BLaER1 treated with 17β-estradiol and CSF1 and Interleukin-3, amounts not matched to agents 10 nM and 100 nM (cell line): Measurements from ENCODE around the gene CRAMP1.
A peak's percentile ranks its signal among the peaks of the same experiment; 100 is the strongest.

Experiments
- H3K27ac ChIP-seq, 11 experiments: shearing (Covaris generic); formaldehyde crosslinking; 2 replicates each; pipeline ENCODE4 v1.8.1; 2022
- H3K27me3 ChIP-seq, 11 experiments: shearing (Covaris generic); formaldehyde crosslinking; 2 replicates each; pipeline ENCODE4 v1.8.1; 2022
- H3K36me3 ChIP-seq, 11 experiments: shearing (Covaris generic); formaldehyde crosslinking; 2 replicates each; pipeline ENCODE4 v1.8.1; 2022
- H3K4me1 ChIP-seq, 10 experiments: shearing (Covaris generic); formaldehyde crosslinking; 2 replicates each; pipeline ENCODE4 v1.8.1; 2022
- H3K4me2 ChIP-seq, 11 experiments: shearing (Covaris generic); formaldehyde crosslinking; 2 replicates each; pipeline ENCODE4 v1.8.1; 2022
- H3K4me3 ChIP-seq, 10 experiments: shearing (Covaris generic); formaldehyde crosslinking; 2 replicates each; pipeline ENCODE4 v1.8.1; 2022
- H3K9ac ChIP-seq, 11 experiments: shearing (Covaris generic); formaldehyde crosslinking; 2 replicates each; pipeline ENCODE4 v1.8.1; 2022
- H3K9me3 ChIP-seq, 11 experiments: shearing (Covaris generic); formaldehyde crosslinking; replicated peaks in 1 of 11; 2 replicates each; pipeline ENCODE4 v1.8.1; 2022
- H4K20me1 ChIP-seq, 11 experiments: shearing (Covaris generic); formaldehyde crosslinking; 2 replicates each; pipeline ENCODE4 v1.8.1; 2022
- Cebpa-rat ChIP-seq, 11 experiments: shearing (Covaris generic); IDR thresholded peaks; 2 replicates each; pipeline ENCODE4 v1.8.1; 2022

Gene CRAMP1

DNA sequence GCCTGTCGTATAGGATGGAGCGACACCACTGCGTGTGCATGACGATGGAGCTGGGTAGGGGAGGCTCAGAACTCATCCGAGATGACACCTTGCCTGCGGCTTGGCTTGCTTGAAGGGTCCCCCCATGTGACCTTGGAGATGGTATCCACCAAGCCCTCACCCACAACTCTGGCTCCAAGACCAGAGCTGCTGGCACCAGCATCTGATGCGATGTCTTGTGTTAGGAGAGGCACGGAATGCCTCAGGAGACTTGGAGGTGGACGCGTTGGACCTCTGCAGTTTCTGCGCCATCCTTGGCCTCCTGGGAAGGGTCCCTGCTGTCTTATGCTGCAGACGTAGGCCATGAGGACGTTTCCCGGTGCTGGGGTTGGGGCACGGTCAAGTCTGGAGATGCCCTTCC, 7.8 kb downstream of the CRAMP1 start:
- peaks cover 43 to 100% (median 94%) of the 10 kb centered on the region in 11 experiments for H4K20me1 ChIP-seq
- H3K27me3 ChIP-seq, result peaks cover 13 to 16% (median 15%) of the 10 kb centered on the region in 11 experiments
- H3K9me3 ChIP-seq, result no peaks in the 10 kb centered on the region
- peaks cover 7 to 17% (median 14%) of the 10 kb centered on the region in 10 experiments; a peak in 19 of 20 replicates for H3K4me1 ChIP-seq
- H3K27ac ChIP-seq, result no peak overlapping the region
- no peak overlapping the region for H3K9ac ChIP-seq
- TF ChIP-seq Cebpa-rat (IDR thresholded peaks at IDR 0.05), result no peak
- H3K36me3 ChIP-seq, result peaks cover 59 to 100% (median 90%) of the 10 kb centered on the region in 11 experiments
- no peak overlapping the region for H3K4me3 ChIP-seq
- H3K4me2 ChIP-seq, result no peak overlapping the region

- Histone ChIP-seq H3K4me1 (peaks cover 3 to 12% (median 10%) of the 10 kb centered on the region in 10 experiments; a peak in 17 of 20 replicates), H3K4me2 (no peak overlapping the region), H4K20me1 (peaks cover 38 to 100% (median 94%) of the 10 kb centered on the region in 11 experiments), H3K27ac (no peak overlapping the region), H3K9ac (no peak overlapping the region), H3K9me3 (no peaks in the 10 kb centered on the region), H3K4me3 (no peak overlapping the region), H3K27me3 (peaks cover 9 to 11% (median 10%) of the 10 kb centered on the region in 11 experiments), H3K36me3 (peaks cover 61 to 100% (median 92%) of the 10 kb centered on the region in 11 experiments)
- no peak for TF ChIP-seq Cebpa-rat (IDR thresholded peaks at IDR 0.05)
Observed at GRCh38 chr16:1620391-1620790, 8.2 kb downstream of the CRAMP1 start.

DNA sequence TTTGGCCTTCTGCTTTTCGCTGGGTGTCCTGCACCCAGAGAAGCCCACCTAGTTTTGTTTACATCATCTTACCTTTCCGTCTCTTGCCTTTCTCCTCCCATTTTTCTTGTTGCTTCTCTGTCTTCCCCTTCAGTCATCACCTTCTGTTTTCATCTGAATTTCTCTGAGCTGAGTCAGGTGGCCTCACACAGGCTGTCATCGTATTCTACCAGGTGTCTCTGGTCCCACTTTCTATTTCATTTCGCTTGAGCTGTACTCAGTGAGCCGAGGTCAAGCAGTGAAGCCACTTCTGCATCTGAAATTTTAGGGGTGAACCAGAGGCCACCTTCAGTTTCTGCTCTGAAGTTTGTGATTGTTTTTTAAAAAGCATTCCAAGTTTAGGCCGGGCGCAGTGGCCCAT, 9.7 kb downstream of the CRAMP1 start:
- Histone ChIP-seq H3K9me3 (no peaks in the 10 kb centered on the region), H3K9ac (no peak overlapping the region; a peak in 1 of 22 replicates), H3K27ac (no peak overlapping the region), H4K20me1 (peaks cover 33 to 100% (median 93%) of the 10 kb centered on the region in 11 experiments), H3K27me3 (no peaks in the 10 kb centered on the region), H3K4me3 (no peak overlapping the region), H3K4me1 (0 out of 20 replicates have a peak, but pooled peaks cover 0 to 3% (median 0%) of the 10 kb centered on the region in 10 experiments), H3K36me3 (peaks cover 61 to 100% (median 91%) of the 10 kb centered on the region in 11 experiments), H3K4me2 (no peak overlapping the region)
- TF ChIP-seq Cebpa-rat (IDR thresholded peaks at IDR 0.05), result no peak

DNA sequence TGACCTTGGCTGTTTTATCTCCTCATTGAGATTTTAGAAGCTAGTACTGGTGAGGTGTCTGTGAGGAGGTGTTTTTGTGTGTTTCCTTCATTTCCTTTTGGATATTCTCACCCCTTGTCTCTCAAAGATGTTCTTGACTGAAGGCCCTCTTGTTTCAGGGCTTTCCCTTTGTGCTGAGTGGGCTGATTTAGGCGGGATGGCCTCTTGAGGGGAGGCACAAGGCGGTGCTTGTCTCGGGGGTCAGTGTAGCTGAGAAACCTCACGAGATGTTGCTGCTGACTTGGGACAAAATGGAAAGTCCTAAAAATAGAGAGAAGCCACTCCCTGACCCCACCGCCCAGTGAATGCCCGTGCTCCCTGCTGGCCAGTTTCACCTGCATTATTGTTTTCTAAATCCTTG, 14.2 kb downstream of the CRAMP1 start:
- peaks cover 44 to 100% (median 96%) of the 10 kb centered on the region in 11 experiments; a peak in 21 of 22 replicates for H4K20me1 ChIP-seq
- no peak for TF ChIP-seq Cebpa-rat (IDR thresholded peaks at IDR 0.05)
- H3K36me3 ChIP-seq, result peaks cover 55 to 100% (median 93%) of the 10 kb centered on the region in 11 experiments
- peak overlapping the region in 6 of 11 experiments; percentile 4 to 43 (median 23); a peak in 5 of 22 replicates for H3K9ac ChIP-seq
- no peak overlapping the region for H3K27ac ChIP-seq
- H3K27me3 ChIP-seq, result no peaks in the 10 kb centered on the region
- 0 out of 20 replicates have a peak, but pooled peaks cover 0 to 3% (median 0%) of the 10 kb centered on the region in 10 experiments for H3K4me1 ChIP-seq
- H3K9me3 ChIP-seq, result no peaks in the 10 kb centered on the region
- no peak overlapping the region for H3K4me3 ChIP-seq
- no peak overlapping the region for H3K4me2 ChIP-seq

DNA sequence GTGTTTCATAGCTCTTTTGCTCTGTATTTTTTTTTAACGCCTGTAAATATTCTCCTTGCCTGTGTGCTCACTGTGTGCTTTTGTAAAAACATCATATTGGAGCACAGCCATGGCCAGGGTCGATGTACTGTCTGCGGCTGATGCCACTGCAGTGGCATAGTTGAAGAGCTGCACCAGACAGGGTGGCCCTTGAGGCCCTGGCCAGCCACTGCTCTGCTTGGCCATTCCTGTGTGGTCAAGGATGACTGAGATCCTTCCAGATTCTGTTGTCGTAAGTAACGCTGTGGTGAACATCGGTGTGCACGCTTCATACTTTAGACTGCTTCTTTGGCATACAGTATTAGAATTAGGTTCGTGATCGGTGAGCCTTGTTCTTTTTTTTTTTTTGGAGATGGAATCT, 14.6 kb downstream of the CRAMP1 start:
- Histone ChIP-seq H3K9ac (peak overlapping the region in 3 of 11 experiments; percentile 20 to 43 (median 41); a peak in 3 of 22 replicates), H3K4me2 (no peak overlapping the region)

DNA sequence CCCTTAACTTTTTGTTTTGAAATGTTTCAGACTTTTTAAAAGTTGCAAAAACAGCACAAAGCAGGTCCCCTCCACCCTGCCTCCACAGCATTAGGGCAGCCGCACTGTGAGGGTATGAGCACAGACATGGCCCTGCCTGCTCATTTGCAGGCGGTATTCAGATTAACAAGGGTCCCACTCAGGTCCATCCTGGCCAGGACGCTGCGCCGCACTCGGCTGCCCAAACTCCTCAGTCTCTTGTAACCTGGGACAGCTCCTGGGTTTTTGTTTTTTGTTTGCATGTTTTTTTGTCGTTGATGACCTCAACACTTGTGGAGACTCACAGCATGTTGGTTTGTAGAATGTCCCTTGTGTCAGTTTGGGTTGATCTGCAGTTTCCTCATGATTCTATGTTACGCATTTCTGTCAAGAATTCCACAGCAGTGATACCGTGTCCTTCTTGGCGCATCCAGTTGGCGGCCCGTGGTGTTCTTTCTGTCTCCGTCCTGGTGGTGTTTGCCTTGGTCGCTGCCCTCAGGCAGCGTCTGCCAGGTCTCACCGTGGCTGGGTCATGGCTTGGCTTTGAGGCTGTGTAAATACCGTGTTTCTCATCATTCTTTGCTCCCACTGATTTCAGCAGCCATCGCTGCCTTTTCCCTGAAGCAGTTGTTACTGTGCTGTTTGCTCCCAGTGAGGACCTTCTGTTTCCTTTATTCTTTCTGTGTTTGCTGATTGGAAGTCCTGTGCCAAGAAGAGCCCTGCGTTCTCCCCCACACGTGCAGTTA, 18.5 kb downstream of the CRAMP1 start:
- H4K20me1 ChIP-seq, result peaks cover 36 to 100% (median 78%) of the 10 kb centered on the region in 11 experiments; a peak in 20 of 22 replicates
- no peak overlapping the region for H3K9ac ChIP-seq

More for the DNA sequence above, 14.6 kb downstream of the CRAMP1 start:
- Histone ChIP-seq H4K20me1 (peaks cover 44 to 100% (median 96%) of the 10 kb centered on the region in 11 experiments; a peak in 21 of 22 replicates), H3K4me1 (0 out of 20 replicates have a peak, but pooled peaks cover 0 to 3% (median 0%) of the 10 kb centered on the region in 10 experiments), H3K27ac (no peak overlapping the region), H3K36me3 (peaks cover 55 to 100% (median 93%) of the 10 kb centered on the region in 11 experiments), H3K27me3 (no peaks in the 10 kb centered on the region), H3K9me3 (no peaks in the 10 kb centered on the region), H3K4me3 (no peak overlapping the region)
- TF ChIP-seq Cebpa-rat (IDR thresholded peaks at IDR 0.05), result no peak

DNA sequence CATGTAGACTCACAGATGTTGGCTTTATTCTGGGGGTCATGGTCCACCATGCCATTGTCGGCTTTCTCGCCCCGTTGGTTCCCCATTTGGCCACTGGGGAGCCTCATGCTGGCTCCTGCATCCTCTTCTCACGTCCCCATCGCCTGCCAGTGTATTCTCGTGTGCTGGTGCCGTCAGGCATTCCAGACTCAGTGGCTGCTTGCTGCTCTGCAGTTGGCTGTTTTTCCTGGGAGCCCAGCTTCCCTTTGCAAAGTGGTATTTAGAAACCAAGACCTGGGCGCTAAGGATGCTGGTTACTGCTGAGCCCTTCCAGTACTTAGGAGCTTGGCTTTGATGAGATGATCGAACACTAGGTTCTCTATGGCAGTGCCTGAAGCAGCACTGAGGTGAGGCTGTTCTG, 19.1 kb downstream of the CRAMP1 start:
- H3K4me1 ChIP-seq, result peaks cover 0 to 7% (median 2%) of the 10 kb centered on the region in 10 experiments; a peak in 3 of 20 replicates
- no peak overlapping the region for H3K4me2 ChIP-seq
- no peak overlapping the region for H3K9ac ChIP-seq
- peaks cover 31 to 97% (median 77%) of the 10 kb centered on the region in 11 experiments; a peak in 20 of 22 replicates for H4K20me1 ChIP-seq
- peaks cover 93 to 100% (median 97%) of the 10 kb centered on the region in 11 experiments for H3K36me3 ChIP-seq
- H3K9me3 ChIP-seq, result no peaks in the 10 kb centered on the region
- H3K27me3 ChIP-seq, result no peaks in the 10 kb centered on the region
- no peak for TF ChIP-seq Cebpa-rat (IDR thresholded peaks at IDR 0.05)
- no peak overlapping the region for H3K27ac ChIP-seq
- no peak overlapping the region for H3K4me3 ChIP-seq

More for the DNA sequence above, 18.5 kb downstream of the CRAMP1 start:
- no peaks in the 10 kb centered on the region for H3K27me3 ChIP-seq
- H3K9me3 ChIP-seq, result no peaks in the 10 kb centered on the region
- peaks cover 0 to 7% (median 2%) of the 10 kb centered on the region in 10 experiments; a peak in 3 of 20 replicates for H3K4me1 ChIP-seq
- peaks cover 93 to 100% (median 99%) of the 10 kb centered on the region in 11 experiments for H3K36me3 ChIP-seq
- TF ChIP-seq Cebpa-rat (IDR thresholded peaks at IDR 0.05), result no peak
- H3K4me2 ChIP-seq, result no peak overlapping the region
- no peak overlapping the region for H3K4me3 ChIP-seq
- no peak overlapping the region for H3K27ac ChIP-seq

GRCh38 chr16:1631931-1632637, 19.9 kb downstream of the CRAMP1 start:
- no peak overlapping the region for H3K9ac ChIP-seq
- no peaks in the 10 kb centered on the region for H3K9me3 ChIP-seq
- H3K27me3 ChIP-seq, result no peaks in the 10 kb centered on the region
- H3K36me3 ChIP-seq, result peaks cover 90 to 100% (median 95%) of the 10 kb centered on the region in 11 experiments
- no peak overlapping the region for H3K27ac ChIP-seq
- H3K4me2 ChIP-seq, result no peak overlapping the region
- no peak for TF ChIP-seq Cebpa-rat (IDR thresholded peaks at IDR 0.05)
- H4K20me1 ChIP-seq, result peaks cover 27 to 95% (median 73%) of the 10 kb centered on the region in 11 experiments; a peak in 20 of 22 replicates
- no peak overlapping the region for H3K4me3 ChIP-seq
- H3K4me1 ChIP-seq, result peaks cover 0 to 7% (median 2%) of the 10 kb centered on the region in 10 experiments; a peak in 3 of 20 replicates

- Histone ChIP-seq H3K4me3 (no peak overlapping the region), H3K4me1 (peaks cover 0 to 9% (median 3%) of the 10 kb centered on the region in 10 experiments; a peak in 3 of 20 replicates), H4K20me1 (peaks cover 27 to 95% (median 73%) of the 10 kb centered on the region in 11 experiments; a peak in 20 of 22 replicates), H3K9me3 (no peaks in the 10 kb centered on the region), H3K27me3 (no peaks in the 10 kb centered on the region), H3K27ac (no peak overlapping the region), H3K9ac (no peak overlapping the region), H3K36me3 (peaks cover 90 to 100% (median 95%) of the 10 kb centered on the region in 11 experiments), H3K4me2 (no peak overlapping the region)
- no peak for TF ChIP-seq Cebpa-rat (IDR thresholded peaks at IDR 0.05)
Observed at GRCh38 chr16:1632638-1632970, 20.4 kb downstream of the CRAMP1 start.
